NT2/D1 (cell line): ENCODE results near the gene DDX49.
"Not testable (repeated sequence)": the region's sequence is repeated elsewhere in the genome, so short reads cannot be mapped to it uniquely, and the experiment has no call there.

Experiments
- SUZ12 ChIP-seq: IDR thresholded peaks from 2 replicates; pipeline ENCODE4 v1.6.1; 2011; ENCODE audit not compliant: insufficient read length, insufficient read depth; ENCODE audit errors: extremely low read depth
- YY1 ChIP-seq: IDR thresholded peaks from 2 replicates; pipeline ENCODE4 v1.6.1; 2011; ENCODE audit not compliant: insufficient read length, insufficient read depth
- ZNF274 ChIP-seq: IDR thresholded peaks from 2 replicates; pipeline ENCODE4 v1.6.1; 2011; ENCODE audit warnings: mild to moderate bottlenecking, low read depth, low read length

DNA sequence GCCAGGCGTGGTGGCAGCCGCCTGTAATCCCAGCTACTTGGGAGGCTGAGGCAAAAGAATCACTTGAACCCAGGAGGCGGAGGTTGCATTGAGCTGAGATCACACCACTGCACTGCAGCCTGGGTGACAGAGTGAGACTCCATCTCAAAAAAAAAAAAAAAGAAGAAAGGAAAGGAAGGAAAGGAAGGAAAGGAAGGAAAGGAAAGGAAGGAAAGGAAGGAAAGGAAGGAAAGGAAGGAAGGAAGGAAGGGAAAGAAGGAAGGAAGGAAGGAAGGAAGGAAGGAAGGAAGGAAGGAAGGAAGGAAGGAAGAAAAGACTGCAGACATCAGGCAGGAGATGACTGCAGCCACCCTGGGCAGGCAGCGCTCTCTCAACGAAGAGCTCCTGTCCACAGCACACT is 17.0 kb upstream of the DDX49 start:
- not testable (repeated sequence) for TF ChIP-seq SUZ12, YY1, ZNF274
